Astrocyte (in vitro differentiated cells and primary cell): ENCODE measurements around the gene HSPA4L. TPM values are rescaled to one million over a fixed set of nuclear protein-coding genes. Genes with fewer than 3 reads are reported as not detected.

Experiments used
- DNase-seq: peaks from one replicate; pipeline ENCODE4 v3.0.0-alpha.2; 2010; ENCODE audit warnings: low read depth
- FAIRE-seq: peaks from 2 replicates; lab custom pipeline; 2011; peaks lifted over from hg19 to GRCh38; lab: Jason Lieb, UNC
- H2AFZ ChIP-seq: 2 replicates; pipeline ENCODE4 v1.6.0; 2012; ENCODE audit warnings: low read depth, low read length, inconsistent platforms
- H3K27ac ChIP-seq: 2 replicates; pipeline ENCODE4 v1.5.1; 2011; ENCODE audit warnings: low read depth, low read length, inconsistent platforms
- H3K27me3 ChIP-seq: 2 replicates; pipeline ENCODE4 v1.6.0; 2011; ENCODE audit warnings: low read length, inconsistent platforms; ENCODE audit not compliant: insufficient read depth
- H3K36me3 ChIP-seq: 2 replicates; pipeline ENCODE4 v1.5.1; 2011; ENCODE audit warnings: low read length, inconsistent platforms; ENCODE audit not compliant: insufficient read depth
- H3K4me1 ChIP-seq: 2 replicates; pipeline ENCODE4 v1.5.1; 2011; ENCODE audit warnings: low read length, inconsistent platforms; ENCODE audit not compliant: insufficient read depth
- H3K4me2 ChIP-seq: 2 replicates; pipeline ENCODE4 v1.6.0; 2012; ENCODE audit warnings: low read length, inconsistent platforms
- H3K4me3 ChIP-seq: 2 replicates; pipeline ENCODE4 v1.5.1; 2011; ENCODE audit warnings: low read depth, mild to moderate bottlenecking, low read length, inconsistent platforms; ENCODE audit not compliant: insufficient read depth
- H3K79me2 ChIP-seq: 2 replicates; pipeline ENCODE4 v1.6.0; 2012; ENCODE audit warnings: mild to moderate bottlenecking, low read length, inconsistent platforms; ENCODE audit not compliant: insufficient read depth
- H3K9ac ChIP-seq: 2 replicates; pipeline ENCODE4 v1.6.0; 2012; ENCODE audit warnings: mild to moderate bottlenecking, low read length, inconsistent platforms
- H3K9me3 ChIP-seq: 2 replicates; pipeline ENCODE4 v1.5.1; 2012; ENCODE audit warnings: low read depth, mild to moderate bottlenecking, low read length, inconsistent platforms; ENCODE audit not compliant: insufficient read depth
- H4K20me1 ChIP-seq: 2 replicates; pipeline ENCODE4 v1.6.0; 2012; ENCODE audit warnings: low read length, inconsistent platforms; ENCODE audit not compliant: insufficient read depth
- H3K27ac Mint-ChIP-seq: one replicate; pipeline ENCODE4 v1.8.0; 2021; ENCODE audit warnings: mild to moderate bottlenecking, mixed read lengths; ENCODE audit not compliant: unreplicated experiment
- H3K27me3 Mint-ChIP-seq: one replicate; pipeline ENCODE4 v1.8.0; 2021; ENCODE audit warnings: low read depth, mixed read lengths; ENCODE audit not compliant: unreplicated experiment
- H3K36me3 Mint-ChIP-seq: one replicate; pipeline ENCODE4 v1.8.0; 2021; ENCODE audit warnings: low read depth, mixed read lengths; ENCODE audit not compliant: unreplicated experiment
- H3K4me1 Mint-ChIP-seq: one replicate; pipeline ENCODE4 v1.8.0; 2021; ENCODE audit warnings: low read depth, mixed read lengths; ENCODE audit not compliant: unreplicated experiment
- H3K4me3 Mint-ChIP-seq: one replicate; pipeline ENCODE4 v1.8.0; 2021; ENCODE audit warnings: mild to moderate bottlenecking, moderate library complexity, mixed read lengths; ENCODE audit not compliant: unreplicated experiment
- H3K9me3 Mint-ChIP-seq: one replicate; pipeline ENCODE4 v1.8.0; 2021; ENCODE audit warnings: mild to moderate bottlenecking, mixed read lengths; ENCODE audit not compliant: unreplicated experiment
- CTCF ChIP-seq: IDR thresholded peaks from 2 replicates; pipeline ENCODE4 v1.5.1; 2011; ENCODE audit warnings: low read depth, mild to moderate bottlenecking, inconsistent platforms, low read length, moderate library complexity; ENCODE audit not compliant: insufficient read depth
- EZH2 ChIP-seq: IDR thresholded peaks from 2 replicates; pipeline ENCODE4 v1.6.1; 2012; ENCODE audit warnings: mild to moderate bottlenecking, low read length, inconsistent platforms; ENCODE audit not compliant: insufficient read depth
- total RNA-seq: library from RNA; stranded (reverse); gene quantifications from 2 replicates; pipeline ENCODE4 v1.2.1, GENCODE V29; 2021

The HSPA4L gene
- total RNA-seq, 1 donor from 2014 or later = 8.9 TPM

- H3K27ac ChIP-seq = no peak overlapping the region
- H3K4me1 Mint-ChIP-seq = peaks cover 2% of the 10 kb centered on the region
These were observed 1.1 kb downstream of the HSPA4L start for GRCh38 chr4:127783026-127783769.

DNA sequence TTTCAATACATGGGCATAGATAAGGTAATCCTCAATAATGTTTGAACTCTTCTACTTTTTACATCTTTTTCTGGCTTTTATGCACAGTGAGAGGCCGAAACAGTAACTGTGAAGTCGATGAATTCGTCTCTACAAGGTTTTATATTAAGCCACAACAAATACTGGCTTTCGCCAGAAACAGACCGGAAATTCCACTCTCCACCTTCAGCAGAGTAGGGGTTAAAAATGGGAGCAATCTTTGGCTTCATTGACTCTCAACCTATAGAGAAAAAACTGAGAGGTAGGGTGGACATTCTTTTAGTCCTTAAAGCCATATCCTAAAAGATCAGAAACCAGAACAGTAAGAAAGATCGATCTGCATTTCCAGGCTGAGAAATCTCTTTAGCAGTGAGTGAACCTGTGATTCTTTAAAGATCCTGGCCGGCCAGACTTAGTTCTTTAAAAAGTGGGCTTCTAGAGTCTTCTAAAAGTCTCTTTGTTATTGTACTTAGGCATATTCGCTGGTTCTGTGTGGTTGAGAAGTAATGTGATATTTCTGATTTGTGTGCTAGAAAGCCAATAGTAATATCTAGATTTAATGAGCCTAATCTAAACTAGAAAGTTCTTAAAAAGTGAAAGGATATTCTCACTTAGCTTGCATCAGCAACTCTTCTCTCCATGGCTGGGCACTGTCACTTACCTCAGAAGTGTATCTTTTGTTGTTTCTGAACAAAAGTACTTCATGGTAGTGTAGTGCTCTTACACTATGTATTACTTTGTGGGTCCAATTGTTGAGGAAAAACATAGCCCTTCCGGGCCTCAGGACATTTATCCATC, 2.0 kb downstream of the HSPA4L start:
- H3K4me2 ChIP-seq = peak overlapping the region; percentile 91
- H4K20me1 ChIP-seq = no peaks in the 10 kb centered on the region
- no peak for FAIRE-seq
- H3K79me2 ChIP-seq = no peaks in the 10 kb centered on the region
- Mint-ChIP-seq H3K27me3 (no peaks in the 10 kb centered on the region), H3K9me3 (no peaks in the 10 kb centered on the region), H3K4me3 (peak overlapping the region; percentile 97), H3K4me1 (peaks cover 2% of the 10 kb centered on the region), H3K36me3 (no peaks in the 10 kb centered on the region), H3K27ac (no peak overlapping the region)
- no peak for TF ChIP-seq EZH2
- no peaks in the 10 kb centered on the region for H3K36me3 ChIP-seq
- no peaks in the 10 kb centered on the region for H3K27me3 ChIP-seq
- no peaks in the 10 kb centered on the region for H3K4me1 ChIP-seq
- DNase-seq = no peak
- H2AFZ ChIP-seq = no peak overlapping the region
- peak overlapping the region; percentile 81 for H3K9ac ChIP-seq
- H3K4me3 ChIP-seq = no peak overlapping the region
- no peak overlapping the region for H3K27ac ChIP-seq
- no peaks in the 10 kb centered on the region for H3K9me3 ChIP-seq

More at GRCh38 chr4:127783026-127783769, 1.1 kb downstream of the HSPA4L start:
- H3K4me1 ChIP-seq = no peaks in the 10 kb centered on the region
- no peaks in the 10 kb centered on the region for H3K27me3 Mint-ChIP-seq
- H3K4me3 ChIP-seq = peak overlapping the region; percentile 74
- no peaks in the 10 kb centered on the region for H3K9me3 Mint-ChIP-seq
- H3K4me3 Mint-ChIP-seq = peak overlapping the region; percentile 97
- FAIRE-seq (no peak), DNase-seq (peak; percentile 83)
- H3K9ac ChIP-seq = peak overlapping the region; percentile 81
- H3K9me3 ChIP-seq = no peaks in the 10 kb centered on the region
- no peaks in the 10 kb centered on the region for H3K36me3 ChIP-seq
- H3K27ac Mint-ChIP-seq = peak overlapping the region; percentile 93
- TF ChIP-seq EZH2 (no peak), CTCF (no peak)
- H3K27me3 ChIP-seq = no peaks in the 10 kb centered on the region
- peak overlapping the region; percentile 86 for H2AFZ ChIP-seq
- H4K20me1 ChIP-seq = no peaks in the 10 kb centered on the region
- no peaks in the 10 kb centered on the region for H3K79me2 ChIP-seq
- no peaks in the 10 kb centered on the region for H3K36me3 Mint-ChIP-seq
- peak overlapping the region; percentile 91 for H3K4me2 ChIP-seq

DNA sequence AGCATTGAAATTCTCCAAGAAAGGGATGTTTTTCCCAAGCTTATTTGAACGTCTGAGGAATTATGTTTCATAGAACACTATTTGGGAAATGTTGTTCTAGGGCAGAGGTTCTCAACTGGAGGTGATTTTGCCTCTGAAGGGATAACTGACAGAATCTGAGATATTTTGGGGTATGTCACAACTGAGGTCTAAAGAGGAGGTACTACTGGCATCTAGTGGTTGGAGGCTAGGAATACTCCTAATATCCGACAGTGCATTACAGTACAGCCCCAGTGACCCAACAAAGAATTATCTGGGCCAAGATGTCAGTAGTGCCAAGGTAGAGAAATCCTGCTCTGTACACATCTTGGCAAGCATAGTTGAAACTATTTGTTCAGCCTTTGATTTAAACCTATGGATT, 6.4 kb downstream of the HSPA4L start:
- H3K27ac ChIP-seq = no peak overlapping the region
- FAIRE-seq = no peak

More for the DNA sequence above, 6.4 kb downstream of the HSPA4L start:
- H3K27ac Mint-ChIP-seq = no peak overlapping the region
- Histone ChIP-seq H3K9ac (no peak overlapping the region), H3K36me3 (no peaks in the 10 kb centered on the region), H4K20me1 (no peaks in the 10 kb centered on the region), H3K4me3 (no peak overlapping the region), H3K9me3 (no peaks in the 10 kb centered on the region), H3K79me2 (no peaks in the 10 kb centered on the region), H2AFZ (no peak overlapping the region), H3K4me2 (no peak overlapping the region), H3K4me1 (no peaks in the 10 kb centered on the region), H3K27me3 (no peaks in the 10 kb centered on the region)
- no peaks in the 10 kb centered on the region for H3K36me3 Mint-ChIP-seq
- H3K27me3 Mint-ChIP-seq = no peaks in the 10 kb centered on the region
- no peak for TF ChIP-seq EZH2
- no peak for TF ChIP-seq CTCF
- H3K9me3 Mint-ChIP-seq = no peaks in the 10 kb centered on the region
- H3K4me3 Mint-ChIP-seq = no peak overlapping the region
- no peaks in the 10 kb centered on the region for H3K4me1 Mint-ChIP-seq
- no peak for DNase-seq
